Endothelial cell of umbilical vein (primary cell): Measurements from ENCODE around the gene CALHM1. TPM values are rescaled to one million over a fixed set of nuclear protein-coding genes. Genes with fewer than 3 reads are reported as not detected.

Experiments
- BruUV-seq: library from RNA; stranded (reverse); fragments of 400-500 nt; replicated peaks from 2 replicates; lab custom pipeline; 2021; lab: Mats Ljungman, UMichigan
- CTCF ChIA-PET: fragments of 300-600, 350-600 bp; sonication (Branson Sonifier 250); formaldehyde crosslinking; loops from one replicate; lab custom pipeline; 2021; ENCODE audit warnings: antibody characterized with exemption, inconsistent platforms; lab: Charles Lee
- POLR2A ChIA-PET: fragments of 300-600, 350-600 bp; sonication (Branson Sonifier 250); formaldehyde crosslinking; loops from one replicate; lab custom pipeline; 2021; ENCODE audit warnings: antibody characterized with exemption, inconsistent platforms; lab: Charles Lee
- DNase-seq: peaks from one replicate; pipeline ENCODE4 v3.0.0-alpha.2; 2011; ENCODE audit warnings: low read depth, low spot score
- FAIRE-seq: peaks from 2 replicates; lab custom pipeline; 2011; peaks lifted over from hg19 to GRCh38; lab: Jason Lieb, UNC
- H2AFZ ChIP-seq: 2 replicates; pipeline ENCODE4 v1.6.0; 2012; ENCODE audit warnings: low read depth, low read length, control low read depth, inconsistent platforms
- H3K27ac ChIP-seq: 2 replicates; pipeline ENCODE4 v1.5.1; 2011; ENCODE audit warnings: low read depth, mild to moderate bottlenecking, control low read depth, low read length, moderate library complexity; ENCODE audit not compliant: insufficient read depth
- H3K27me3 ChIP-seq, 2 experiments: 2 replicates each; pipeline versions ENCODE4 v1.6.0 to v1.6.1; 2011; ENCODE audit warnings: low read length in 2 of 2, mixed read lengths in 1 of 2; ENCODE audit not compliant: control insufficient read depth in 2 of 2, insufficient read depth in 2 of 2
- H3K36me3 ChIP-seq, 2 experiments: 2 replicates in 1 of 2; 3 replicates in 1 of 2; pipeline ENCODE4 v1.5.1; 2011; ENCODE audit warnings: low read length in 2 of 2, mild to moderate bottlenecking in 1 of 2, moderate library complexity in 1 of 2; ENCODE audit not compliant: control insufficient read depth in 2 of 2, insufficient read depth in 2 of 2; ENCODE audit errors: extremely low read depth in 1 of 2
- H3K4me1 ChIP-seq: 3 replicates; pipeline ENCODE4 v1.5.1; 2011; ENCODE audit warnings: mild to moderate bottlenecking, low read length; ENCODE audit not compliant: control insufficient read depth, insufficient read depth; ENCODE audit errors: extremely low read depth
- H3K4me2 ChIP-seq: 2 replicates; pipeline ENCODE4 v1.6.1; 2011; ENCODE audit warnings: low read length, control low read depth, mixed read lengths; ENCODE audit not compliant: insufficient read depth
- H3K4me3 ChIP-seq, 3 experiments: fragments of 200-600 bp in 1 of 3; sonication (generic), shearing (Covaris generic) in 1 of 3; replicated peaks in 1 of 3; 2 replicates each; pipeline ENCODE4 v1.5.1; 2011 to 2016; ENCODE audit warnings: control low read depth in 3 of 3, low read length in 3 of 3, mild to moderate bottlenecking in 2 of 3, inconsistent platforms in 1 of 3, low read depth in 1 of 3, moderate library complexity in 1 of 3; ENCODE audit not compliant: insufficient read depth in 1 of 3
- H3K79me2 ChIP-seq: 2 replicates; pipeline ENCODE4 v1.6.0; 2012; ENCODE audit warnings: low read length, inconsistent platforms; ENCODE audit not compliant: control insufficient read depth, insufficient read depth
- H3K9ac ChIP-seq: replicated peaks from 2 replicates; pipeline ENCODE3; 2011; ENCODE audit warnings: low read length, control low read depth; ENCODE audit not compliant: insufficient read depth; ENCODE audit errors: extremely low read depth
- H3K9me1 ChIP-seq: replicated peaks from 3 replicates; pipeline ENCODE4 v1.6.0; 2011; ENCODE audit warnings: mild to moderate bottlenecking, low read length; ENCODE audit not compliant: control insufficient read depth, insufficient read depth; ENCODE audit errors: extremely low read depth
- H3K9me3 ChIP-seq: replicated peaks from 2 replicates; pipeline ENCODE4 v1.5.1; 2012; ENCODE audit warnings: low read length, inconsistent platforms; ENCODE audit not compliant: control insufficient read depth, insufficient read depth
- H4K20me1 ChIP-seq: replicated peaks from 2 replicates; pipeline ENCODE3; 2011; ENCODE audit warnings: mild to moderate bottlenecking, low read length; ENCODE audit not compliant: control insufficient read depth, insufficient read depth; ENCODE audit errors: extremely low read depth
- CTCF ChIP-seq, 2 donors: IDR thresholded peaks; 1 replicate in 1 of 2; 2 replicates in 1 of 2; pipeline ENCODE4 v1.5.1; 2011; ENCODE audit warnings: low read length in 2 of 2, mild to moderate bottlenecking in 2 of 2, moderate library complexity in 2 of 2, control low read depth in 1 of 2, inconsistent platforms in 1 of 2, low read depth in 1 of 2; ENCODE audit not compliant: insufficient read depth in 1 of 2; ENCODE audit errors: extremely low read depth in 1 of 2
- EZH2 ChIP-seq: IDR thresholded peaks from 2 replicates; pipeline ENCODE4 v1.6.1; 2012; ENCODE audit warnings: borderline replicate concordance, low read depth, mild to moderate bottlenecking, moderate library complexity, low read length, inconsistent platforms; ENCODE audit not compliant: severe bottlenecking
- MAX ChIP-seq: IDR thresholded peaks from 2 replicates; pipeline ENCODE4 v1.6.1; 2011; ENCODE audit not compliant: insufficient read depth, insufficient read length
- POLR2AphosphoS5 ChIP-seq: IDR thresholded peaks from 2 replicates; pipeline ENCODE4 v1.6.1; 2012; ENCODE audit warnings: low read depth, mild to moderate bottlenecking, control low read depth, low read length, moderate library complexity; ENCODE audit not compliant: insufficient read depth
- dilution Hi-C: fragments of 300-500 bp; cut with MboI; formaldehyde crosslinking; loops from one replicate; pipeline ENCODE4 v1.15.0; 2019; ENCODE audit warnings: low sequenced_read_pairs; ENCODE audit not compliant: extremely low pct_ligation_motif_present
- intact Hi-C: fragments of 100-400 bp; cut with micrococcal nuclease; formaldehyde crosslinking; loops from one replicate; pipeline ENCODE4 v1.10.0; 2022
- polyA plus RNA-seq, 4 experiments: library from polyadenylated mRNA; depleted of rRNA in 3 of 4; stranded (reverse) in 3 of 4; unstranded in 1 of 4; fragments of >200 nt; gene quantifications; 2 replicates each; pipeline versions ENCODE4 v1.2.1 to v1.2.3, GENCODE V29; 2011 to 2012; ENCODE audit warnings: missing spikeins in 1 of 4
- total RNA-seq: library from RNA; stranded (reverse); gene quantifications from 2 replicates; pipeline ENCODE4 v1.2.3, GENCODE V29; 2021

Gene CALHM1
- total and polyA plus RNA-seq, 2 donors (not counting 3 experiments of a cell fraction or from before 2014, with no cell fraction given): not detected

- Histone ChIP-seq H3K4me3 (no peak overlapping the region), H2AFZ (no peak overlapping the region), H3K4me2 (no peak overlapping the region), H3K79me2 (no peaks in the 10 kb centered on the region), H3K4me1 (no peaks in the 10 kb centered on the region), H3K9ac (no peak overlapping the region), H3K36me3 (no peaks in the 10 kb centered on the region), H3K9me1 (no peaks in the 10 kb centered on the region), H3K9me3 (no peaks in the 10 kb centered on the region), H3K27ac (no peak overlapping the region), H3K27me3 (peaks cover 1 to 6% of the 10 kb centered on the region in 2 experiments), H4K20me1 (no peaks in the 10 kb centered on the region)
- CTCF ChIA-PET: no interaction called here
- FAIRE-seq (no peak), DNase-seq (no peak)
- POLR2A ChIA-PET: no interaction called here
- BruUV-seq: no TSS peak
- TF ChIP-seq EZH2: no peak
- TF ChIP-seq CTCF (IDR thresholded peaks at IDR 0.05; ENCODE audit: extremely low read depth in 1 of 2, insufficient read depth in 1 of 2, low read depth in 1 of 2, low read length in 2 of 2): no peak
- TF ChIP-seq MAX: no peak
- no peak for TF ChIP-seq POLR2AphosphoS5
- intact Hi-C loops (no loop called here), dilution Hi-C loops (no loop called here)
These were observed 12.3 kb upstream of the CALHM1 start for GRCh38 chr10:103470761-103471653.
